SKM-1 (cell line): ENCODE results near the gene SLC39A11.
"Not testable (repeated sequence)": the region's sequence is repeated elsewhere in the genome, so short reads cannot be mapped to it uniquely, and the experiment has no call there.

ENCODE experiments used
- DNase-seq: peaks from one replicate; lab custom pipeline; 2025; ENCODE audit not compliant: unreplicated experiment; lab: John Stamatoyannopoulos, UW

Gene SLC39A11

DNA sequence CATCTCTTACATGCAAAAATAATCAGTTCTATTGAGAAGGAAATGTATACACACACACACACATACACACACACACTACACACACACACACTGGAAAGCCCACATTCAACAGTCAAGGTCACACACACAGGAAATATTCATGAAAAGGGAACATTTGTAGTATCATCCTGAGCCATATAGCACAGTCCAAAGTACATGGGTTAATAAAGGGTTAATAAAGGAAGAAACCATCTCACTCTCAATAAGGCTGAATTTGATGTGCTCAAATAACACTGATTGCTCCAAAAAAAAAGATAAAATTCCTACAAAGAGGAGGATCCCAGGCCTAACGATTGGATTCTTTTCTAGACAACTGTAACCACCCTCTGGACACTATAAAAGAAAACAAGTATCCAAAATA is 164.7 kb downstream of the SLC39A11 start:
- no peak for DNase-seq

DNA sequence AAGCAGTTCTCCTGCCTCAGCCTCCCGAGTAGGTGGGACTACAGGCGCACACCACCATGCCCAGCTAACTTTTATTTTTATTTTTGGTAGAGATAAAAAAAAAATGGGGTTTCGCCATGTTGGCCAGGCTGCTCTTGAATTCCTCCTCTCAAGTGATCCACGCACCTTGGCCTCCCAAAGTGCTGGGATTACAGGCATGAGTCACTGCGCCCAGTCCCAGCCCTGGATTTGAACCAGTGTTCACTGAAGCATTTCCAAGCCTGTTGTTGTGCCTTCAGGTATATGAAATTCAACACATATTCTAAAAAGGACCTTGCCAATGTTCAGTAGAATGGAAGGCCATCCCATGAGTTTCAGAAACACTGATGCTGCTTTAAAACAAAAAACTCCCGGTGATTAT is 165.3 kb downstream of the SLC39A11 start:
- DNase-seq = no peak

DNA sequence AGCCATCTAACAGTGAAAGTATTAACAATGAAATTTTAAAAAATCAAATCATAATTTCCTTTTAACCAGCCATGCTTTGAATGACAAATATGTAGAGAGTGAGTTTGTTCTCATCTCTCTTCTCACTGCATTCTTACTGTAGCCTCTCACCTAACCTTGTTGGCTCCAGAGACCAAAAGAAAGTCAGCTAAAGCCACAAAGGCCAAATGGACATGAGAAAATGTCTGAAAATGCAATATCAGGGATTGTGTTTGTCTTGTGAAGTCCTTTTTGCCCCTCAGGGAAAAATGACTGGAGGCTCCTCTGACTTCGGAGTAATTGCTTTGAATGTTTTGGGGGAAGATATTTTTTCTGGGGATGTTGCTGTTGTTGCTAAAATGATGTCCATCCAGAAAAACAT is 166.3 kb downstream of the SLC39A11 start:
- no peak for DNase-seq

DNA sequence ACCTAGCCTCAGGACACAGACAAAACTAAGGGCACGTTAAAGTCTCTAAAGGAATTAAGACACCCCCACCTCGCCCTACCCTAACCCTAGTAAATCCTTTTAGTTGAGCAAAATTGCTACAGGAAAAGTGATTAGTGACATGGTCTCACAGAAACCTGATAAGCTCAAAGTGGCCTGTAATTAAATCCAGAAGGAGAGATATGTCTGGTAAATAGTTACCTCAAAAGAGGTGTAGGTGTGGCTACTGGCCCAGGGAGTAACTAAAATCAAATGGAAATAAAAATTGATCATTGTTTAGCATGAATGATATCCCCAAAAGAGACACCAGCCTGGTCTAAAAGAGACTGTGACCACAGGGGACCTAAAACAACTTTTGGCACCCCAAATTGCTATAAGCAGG is 168.3 kb downstream of the SLC39A11 start:
- DNase-seq = no peak

DNA sequence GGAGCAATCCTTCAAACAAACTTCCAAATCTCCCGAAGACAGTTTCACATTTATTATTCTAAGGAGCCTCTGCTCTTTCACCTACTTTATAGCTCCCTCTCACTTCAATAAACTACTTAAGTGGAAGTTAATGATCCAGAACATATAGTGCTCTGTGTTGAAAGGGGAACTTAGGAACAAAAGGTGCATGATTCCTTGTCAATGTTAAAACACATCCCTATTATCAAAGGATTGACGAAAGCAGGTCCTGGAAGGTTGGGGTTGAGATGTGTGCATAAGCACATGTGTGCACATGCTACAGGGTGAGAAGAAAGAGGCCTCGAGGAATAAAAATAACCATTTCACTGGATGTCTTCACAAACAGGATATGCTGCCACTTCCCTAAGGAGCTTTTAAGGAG is 170.3 kb downstream of the SLC39A11 start:
- DNase-seq = no peak

DNA sequence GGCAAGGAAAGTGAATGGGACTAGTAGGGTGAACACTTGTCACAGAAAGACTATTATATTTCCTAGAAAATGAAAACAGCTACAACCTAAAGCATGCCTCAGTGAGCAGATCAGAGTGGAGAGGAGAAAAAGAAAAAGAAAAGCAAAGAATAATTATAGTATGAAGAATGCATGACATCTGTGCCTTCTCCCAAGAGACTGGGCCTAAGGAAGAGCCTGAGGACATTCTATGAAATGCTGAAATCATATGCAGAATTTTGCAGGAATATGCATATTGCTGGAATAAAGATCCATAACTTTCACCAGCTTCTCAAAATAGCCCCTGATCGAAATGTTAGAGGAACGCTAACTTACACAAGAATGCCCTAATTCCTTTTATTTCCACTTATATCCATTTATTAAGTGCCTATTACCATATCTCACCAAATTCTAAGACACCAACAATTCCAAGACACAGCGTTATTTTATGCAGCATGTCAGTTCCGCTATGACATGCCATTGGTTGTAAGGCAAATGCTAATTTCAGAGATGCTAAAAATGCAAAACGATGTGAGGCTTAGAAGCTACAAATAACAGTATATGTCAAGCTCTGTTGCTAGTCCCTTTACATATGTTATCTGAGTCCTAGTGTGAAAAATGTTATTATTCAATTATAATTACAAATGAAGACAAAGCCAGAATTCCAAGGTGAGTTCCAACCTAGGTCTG is 171.0 kb downstream of the SLC39A11 start:
- no peak for DNase-seq

DNA sequence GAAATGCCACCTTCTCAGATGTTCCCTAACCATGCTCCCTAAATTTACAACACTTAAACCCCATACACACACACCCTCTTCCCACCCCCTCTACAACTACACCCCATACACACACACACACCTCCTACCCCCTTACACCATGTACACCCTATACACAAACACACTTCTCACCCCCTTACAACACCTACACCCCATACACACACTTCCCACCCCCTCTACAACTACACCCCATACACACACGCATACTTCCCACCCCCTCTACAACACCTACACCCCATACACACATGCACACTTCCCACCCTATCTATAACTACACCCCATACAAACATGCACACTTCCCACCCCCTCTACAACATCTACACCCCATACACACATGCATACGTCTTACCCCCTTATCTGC is 172.0 kb downstream of the SLC39A11 start:
- no peak for DNase-seq

DNA sequence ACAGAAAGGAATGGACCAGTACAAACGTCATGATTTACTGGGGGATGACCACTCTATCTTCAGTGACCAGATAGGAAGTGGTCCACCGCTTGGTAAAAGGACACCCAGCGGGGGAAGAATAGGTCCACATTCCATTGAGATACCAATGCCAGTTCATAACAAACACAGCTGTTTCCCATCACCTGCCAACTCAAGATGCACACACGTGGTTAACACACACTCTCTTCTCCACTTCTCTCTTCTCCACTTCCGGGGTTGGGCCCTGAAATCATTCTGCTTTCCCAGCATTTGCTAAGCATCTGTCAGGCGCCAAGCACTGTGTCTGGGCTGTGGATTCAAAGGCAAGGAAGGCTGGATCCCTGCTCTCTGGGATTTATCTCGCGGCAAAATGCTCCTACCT is 175.5 kb downstream of the SLC39A11 start:
- DNase-seq = no peak

DNA sequence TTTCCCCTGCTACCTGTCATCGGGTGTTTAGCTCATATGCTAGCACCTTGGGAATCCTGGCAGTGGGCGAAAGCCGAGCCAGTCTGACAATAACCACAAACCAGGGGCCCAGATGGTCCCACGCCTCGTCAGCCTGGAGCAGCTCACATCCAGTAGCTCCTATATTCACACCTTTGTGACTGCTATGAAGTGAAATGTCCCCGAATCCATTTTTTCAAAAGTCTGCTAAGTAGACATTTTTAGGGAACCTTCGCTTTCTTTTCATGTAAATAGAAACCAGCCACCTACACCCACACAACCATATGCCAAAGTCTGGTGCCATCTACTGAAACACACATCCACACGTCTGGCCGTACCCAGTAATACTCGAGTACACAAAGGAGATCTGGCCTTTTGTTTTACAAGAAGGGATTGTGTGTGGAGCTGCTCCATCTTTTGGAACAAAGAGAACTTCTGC is 176.8 kb downstream of the SLC39A11 start:
- DNase-seq = no peak

DNA sequence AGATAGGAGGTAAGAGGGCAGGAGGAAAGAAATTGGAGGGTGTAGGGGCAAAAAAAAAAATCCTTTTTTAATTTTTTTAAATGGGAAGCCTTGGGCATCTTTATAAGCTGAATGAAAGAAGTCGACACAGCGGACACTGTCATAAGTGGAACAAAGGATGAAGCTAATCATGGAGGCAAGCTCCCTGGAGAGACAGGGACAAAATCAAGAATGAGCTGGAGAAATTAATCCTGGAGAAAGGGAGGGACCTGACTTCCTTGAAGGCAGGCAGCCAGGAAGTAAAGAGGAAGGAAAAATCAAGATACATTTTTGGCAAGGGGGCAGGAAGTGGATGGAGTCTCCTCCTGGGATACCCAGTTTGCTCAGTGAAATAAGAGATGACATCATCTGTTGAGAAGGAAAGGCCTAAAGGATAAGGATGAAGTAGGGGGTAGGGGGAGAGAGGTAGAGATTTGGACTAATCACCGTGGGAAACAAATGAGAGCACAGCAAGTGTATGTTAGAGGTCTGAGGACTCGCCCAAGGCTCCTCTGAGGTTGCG is 179.3 kb downstream of the SLC39A11 start:
- DNase-seq = no peak

DNA sequence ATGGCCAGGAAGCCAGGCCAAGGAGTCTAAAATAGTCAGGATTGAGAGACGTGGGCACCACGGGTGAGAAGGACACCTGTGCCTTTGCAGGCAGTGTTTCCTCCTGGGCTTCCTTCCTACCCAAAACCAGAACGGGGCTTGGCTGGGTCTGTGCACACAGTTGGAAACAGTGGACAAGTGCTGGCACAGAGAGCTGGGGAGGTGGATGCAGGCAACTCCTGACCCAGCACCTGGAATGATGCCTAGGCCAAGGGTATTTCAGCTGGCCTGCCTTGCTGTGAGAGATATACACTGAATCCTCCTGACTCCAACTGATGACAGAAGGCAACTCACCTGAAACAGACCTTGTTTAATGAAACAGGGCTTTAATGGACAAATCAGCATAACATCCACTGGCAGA is 186.2 kb downstream of the SLC39A11 start:
- no peak for DNase-seq

DNA sequence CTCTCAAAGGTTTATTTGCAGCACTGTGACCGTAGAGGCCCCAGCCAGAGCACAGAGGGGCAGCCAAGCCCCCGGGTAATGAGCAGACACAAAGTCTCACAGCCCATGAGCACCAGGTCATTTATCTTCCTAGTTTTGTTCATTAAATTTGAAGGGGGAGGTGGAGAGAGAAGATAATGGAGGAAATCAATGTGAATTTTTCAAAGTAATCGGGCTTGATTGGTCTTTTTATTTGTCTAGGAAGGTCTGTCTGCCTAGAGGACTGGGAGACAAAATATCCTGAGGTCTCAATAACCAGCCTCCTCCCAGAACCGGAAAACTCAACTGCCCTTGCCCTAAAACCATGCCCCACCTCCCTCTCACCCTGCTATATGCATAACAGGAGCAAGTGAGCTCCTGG is 189.0 kb downstream of the SLC39A11 start:
- DNase-seq = no peak

DNA sequence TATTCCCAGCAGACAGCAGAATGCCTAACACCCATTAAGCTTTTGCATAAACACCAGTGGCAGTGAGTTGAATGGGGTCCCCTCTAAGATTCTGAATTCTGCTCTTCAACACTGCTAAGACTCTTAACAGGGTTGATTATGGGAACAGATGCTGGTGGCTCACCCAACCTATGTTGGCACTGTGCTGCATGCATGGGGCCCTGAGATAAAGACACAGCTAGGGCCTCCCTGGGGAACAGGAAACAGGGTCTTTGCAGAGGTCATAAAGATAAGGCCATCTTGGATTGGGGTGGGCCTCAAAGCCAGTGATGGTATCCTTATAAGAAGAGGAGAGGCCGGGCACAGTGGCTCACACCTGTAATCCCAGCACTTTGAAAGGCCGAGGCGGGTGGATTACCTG is 190.8 kb downstream of the SLC39A11 start:
- DNase-seq = no peak

DNA sequence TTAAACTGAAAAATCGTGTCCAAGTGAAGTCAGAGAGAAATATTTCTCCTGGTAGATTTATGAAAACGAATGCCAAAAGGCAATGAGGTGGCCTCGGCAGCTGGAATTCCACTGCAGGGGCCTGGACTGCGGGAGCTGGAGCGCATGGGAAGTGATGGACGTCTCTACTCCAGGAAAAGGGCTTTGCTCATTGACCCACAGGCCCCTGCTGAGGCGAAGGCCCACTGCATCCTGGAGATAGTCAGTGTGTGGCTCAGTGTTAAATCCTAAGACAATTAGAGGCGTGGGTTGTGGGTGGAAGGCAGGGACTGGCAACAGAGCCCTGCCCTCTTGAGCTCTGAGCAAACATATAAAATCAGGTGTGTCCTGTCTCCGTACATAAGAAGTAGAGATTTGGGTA is 191.4 kb downstream of the SLC39A11 start:
- no peak for DNase-seq

DNA sequence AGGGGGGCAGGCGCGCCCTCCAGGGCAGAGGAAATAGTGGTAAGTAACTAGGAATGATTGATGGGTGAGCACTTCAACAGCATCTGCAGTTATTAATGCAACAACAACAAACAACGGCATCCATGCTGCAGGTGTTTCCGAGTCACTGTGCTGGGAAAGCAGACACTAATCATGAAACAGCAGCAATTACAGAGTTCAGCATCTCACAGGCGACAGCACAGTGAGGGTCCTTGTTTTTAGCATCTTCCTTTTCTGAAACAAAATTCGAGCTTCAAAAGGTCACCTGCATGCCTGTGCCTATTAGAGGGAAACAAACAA is 191.9 kb downstream of the SLC39A11 start:
- no peak for DNase-seq

DNA sequence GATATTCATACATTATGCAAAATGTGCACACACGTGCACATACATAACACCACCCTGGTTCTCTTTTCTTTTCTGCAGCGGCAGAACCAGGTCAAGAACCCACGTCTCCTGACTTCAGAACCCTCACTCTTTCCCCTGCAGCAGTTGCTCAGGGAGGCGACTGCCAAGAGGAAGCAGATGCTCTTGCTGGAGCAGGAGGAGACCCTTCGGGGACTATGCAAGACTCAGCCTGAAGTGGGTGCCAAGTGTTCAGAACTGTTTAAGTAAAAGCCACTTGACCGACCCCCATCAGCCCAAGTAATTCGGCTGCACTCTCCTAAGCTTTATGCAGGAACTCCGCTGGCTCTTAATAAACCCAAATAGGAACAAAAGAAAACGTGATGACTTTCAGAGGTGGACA is 193.8 kb downstream of the SLC39A11 start:
- no peak for DNase-seq

DNA sequence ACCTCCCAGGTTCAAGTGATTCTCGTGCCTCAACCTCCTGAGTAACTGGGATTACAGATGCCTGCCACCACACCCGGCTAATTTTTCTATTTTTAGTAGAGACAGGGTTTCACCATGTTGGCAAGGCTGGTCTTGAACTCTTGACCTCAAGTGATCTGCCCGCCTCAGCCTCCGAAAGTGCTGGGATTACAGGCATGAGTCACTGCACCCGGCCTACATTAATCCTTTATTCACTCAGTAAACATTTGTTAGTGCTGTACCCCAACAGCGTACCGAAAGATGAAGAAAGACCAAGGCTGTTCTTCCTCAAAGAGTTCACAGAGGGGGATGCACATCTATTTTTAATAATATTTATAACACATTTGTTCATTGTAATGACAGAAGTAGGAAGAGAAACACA is 196.2 kb downstream of the SLC39A11 start:
- DNase-seq = not testable (repeated sequence)

DNA sequence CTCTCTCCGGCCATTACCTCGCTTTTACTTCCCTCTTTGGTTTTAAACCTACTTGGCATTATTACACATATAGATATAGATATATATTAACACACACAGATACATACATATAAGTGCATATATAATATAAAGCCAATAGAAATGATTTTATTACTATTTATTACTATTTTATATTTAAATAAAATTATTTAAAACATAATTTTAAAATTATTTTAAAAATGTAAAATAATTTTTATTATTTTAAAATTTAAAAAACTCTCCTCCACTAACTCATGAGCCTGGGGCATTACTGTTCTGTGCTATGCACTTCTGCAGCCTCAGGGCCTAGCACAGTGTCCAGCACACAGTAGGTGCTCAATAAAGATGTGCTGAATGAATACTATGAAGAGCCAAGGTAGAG is 200.9 kb downstream of the SLC39A11 start:
- DNase-seq = no peak

DNA sequence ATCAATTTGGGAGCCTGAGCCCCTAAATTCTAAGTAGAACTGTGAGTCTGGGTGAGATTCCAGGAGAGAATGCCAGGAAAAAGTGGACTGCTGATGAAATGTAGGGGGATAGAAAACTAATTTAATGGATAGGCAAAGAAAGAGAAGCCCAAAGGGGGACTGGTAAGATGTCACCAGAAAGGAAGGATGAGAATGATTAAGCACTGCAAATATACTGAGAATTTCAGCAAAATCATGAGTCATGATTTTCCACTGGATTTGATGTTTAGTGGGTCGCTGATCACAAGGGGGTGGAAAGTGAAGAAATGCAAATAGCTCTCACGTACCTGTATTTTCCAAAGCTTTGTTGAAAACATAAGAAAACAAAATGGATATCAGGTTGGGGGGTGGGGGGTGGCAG is 201.8 kb downstream of the SLC39A11 start:
- DNase-seq = no peak

DNA sequence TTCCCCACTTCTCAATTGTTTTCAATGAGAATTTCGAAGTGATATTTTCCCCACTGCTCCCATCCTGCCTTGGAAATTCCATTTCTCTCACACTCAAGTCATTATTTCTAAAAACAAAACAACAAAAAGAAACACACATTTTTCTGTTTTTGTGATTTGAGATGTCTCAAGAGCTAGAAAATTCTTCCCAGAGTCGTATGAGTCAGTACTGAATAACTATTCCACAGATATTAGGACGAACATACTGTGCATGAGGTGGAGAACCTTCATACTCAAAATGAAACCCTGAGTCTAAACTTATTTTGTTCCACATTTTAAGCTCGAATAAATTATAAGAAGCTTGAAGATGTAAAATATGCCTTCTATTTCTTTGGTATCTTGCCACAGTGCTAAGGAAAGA is 204.6 kb downstream of the SLC39A11 start:
- no peak for DNase-seq

DNA sequence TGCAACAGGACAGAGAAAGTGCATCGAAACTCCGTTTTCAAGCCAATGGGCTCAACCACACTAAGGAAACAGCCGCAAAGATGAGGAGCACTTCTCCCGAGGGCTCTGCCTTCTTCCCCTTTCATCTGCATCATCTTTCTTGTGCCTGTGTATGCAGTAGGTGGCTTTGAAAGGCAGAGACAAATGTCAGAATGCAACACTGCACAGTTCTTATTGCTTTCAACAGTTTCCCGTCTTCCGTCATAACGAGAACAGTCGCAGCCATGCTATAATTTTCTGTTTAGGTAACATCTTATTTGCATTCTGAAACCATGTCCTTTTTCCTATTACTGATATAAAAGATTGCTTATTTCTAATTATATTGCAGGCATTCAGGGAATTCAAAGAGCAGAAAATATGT is 205.2 kb downstream of the SLC39A11 start:
- DNase-seq = no peak

DNA sequence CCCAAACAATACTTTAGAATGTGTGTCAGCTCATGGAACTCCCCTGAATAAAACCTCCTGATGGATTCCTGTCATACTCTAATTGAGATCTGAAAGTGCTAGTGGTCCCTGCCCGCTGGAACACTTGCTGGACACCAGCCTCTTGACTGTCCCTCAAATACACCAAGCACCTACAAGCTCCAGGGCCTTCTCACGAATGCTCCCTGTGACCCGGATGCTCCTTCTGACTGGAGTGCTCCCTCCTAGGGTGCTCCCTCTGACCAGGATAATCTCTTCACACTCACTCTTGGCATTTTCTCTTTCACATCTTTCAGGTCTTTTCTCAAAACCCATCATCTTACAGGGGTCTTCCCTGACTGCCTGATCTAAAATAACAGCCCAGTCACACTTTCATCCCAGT is 205.9 kb downstream of the SLC39A11 start:
- no peak for DNase-seq

DNA sequence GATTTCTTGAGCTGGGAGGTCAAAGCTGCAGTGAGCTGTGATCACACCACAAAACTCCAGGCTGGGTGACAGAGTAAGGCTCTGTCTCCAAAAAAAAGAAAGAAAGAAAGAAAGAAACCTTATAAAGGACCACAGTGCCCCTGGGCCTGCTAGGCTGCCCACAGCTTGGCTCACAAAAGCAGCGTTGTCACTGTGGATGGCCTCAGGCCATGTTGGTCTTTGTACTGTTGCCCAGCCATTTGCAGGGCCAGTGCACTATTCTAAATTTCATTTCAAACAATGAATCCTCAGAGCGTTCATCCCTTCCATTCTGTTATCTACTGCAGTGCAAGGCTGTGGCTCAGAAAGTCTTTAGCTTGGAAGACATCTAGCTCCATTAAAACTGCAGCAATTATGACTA is 208.4 kb downstream of the SLC39A11 start:
- DNase-seq = no peak
